Keratinocyte (primary cell): ENCODE measurements around the gene CHSY3.

Experiments used
- CTCF ChIP-seq, 3 experiments: IDR thresholded peaks in 1 of 3; conservative IDR thresholded peaks in 1 of 3; optimal IDR thresholded peaks in 1 of 3; 2 replicates in 2 of 3; 3 replicates in 1 of 3; pipeline versions ENCODE3 to v1.5.1; 2011; ENCODE audit warnings: low read length in 3 of 3, mild to moderate bottlenecking in 3 of 3, moderate library complexity in 2 of 3, control low read depth in 1 of 3, inconsistent platforms in 1 of 3; ENCODE audit not compliant: insufficient read depth in 2 of 3; ENCODE audit errors: extremely low read depth in 1 of 3
- EZH2 ChIP-seq: IDR thresholded peaks from one replicate; pipeline ENCODE4 v1.6.1; 2012; ENCODE audit warnings: inconsistent platforms, mild to moderate bottlenecking, low read length, moderate library complexity

DNA sequence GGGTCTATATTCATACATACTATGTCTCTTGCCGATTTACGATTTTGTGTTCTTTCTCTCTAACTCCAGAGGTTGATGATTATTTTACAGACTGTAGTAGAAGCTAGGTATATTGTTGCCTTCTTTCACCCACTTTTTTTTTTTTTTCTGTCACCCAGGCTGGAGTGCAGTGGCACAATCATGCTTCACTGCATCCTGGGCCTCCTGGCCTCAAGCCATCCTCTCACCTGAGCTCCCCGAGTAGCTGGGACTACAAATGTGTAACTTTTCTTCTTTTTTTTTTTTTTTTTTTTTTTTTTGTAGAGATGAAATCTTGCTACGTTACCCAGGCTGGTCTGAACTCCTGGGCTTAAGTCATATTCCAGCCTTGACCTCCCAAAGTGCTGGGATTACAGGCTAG lies 96.2 kb downstream of the CHSY3 start:
- TF ChIP-seq CTCF (optimal IDR thresholded peaks at IDR 0.05 in 1 of 3, IDR thresholded peaks at IDR 0.05 in 1 of 3, conservative IDR thresholded peaks at IDR 0.05 in 1 of 3; ENCODE audit: extremely low read depth in 1 of 3, insufficient read depth in 2 of 3, low read length in 3 of 3) (no peak), EZH2 (no peak)
